Tibial nerve (tissue), 4 donors: ENCODE data around the gene KLHDC3. TPM values are rescaled to one million over a fixed set of nuclear protein-coding genes. Genes with fewer than 3 reads are reported as not detected.

Experiments
- DNase-seq, 2 donors: peaks; one replicate each; pipeline ENCODE4 v3.0.0-alpha.2; 2019; ENCODE audit warnings: low spot score in 2 of 2
- H3K27ac ChIP-seq, 4 donors: fragments of 200-600 bp; sonication (generic) in 3 of 4; one replicate each; pipeline ENCODE4 v1.5.1; 2017 to 2019; ENCODE audit warnings: mild to moderate bottlenecking in 1 of 4
- H3K27me3 ChIP-seq, 2 donors: fragments of 200-600 bp; sonication (generic) in 1 of 2; one replicate each; pipeline versions ENCODE4 v1.5.1 to v1.6.0; 2017 to 2019
- H3K36me3 ChIP-seq, 3 donors: fragments of 200-600 bp; sonication (generic); one replicate each; pipeline ENCODE4 v1.5.1; 2018 to 2019
- H3K4me1 ChIP-seq, 4 donors: fragments of 200-600 bp; sonication (generic) in 3 of 4; one replicate each; pipeline ENCODE4 v1.5.1; 2017 to 2019
- H3K4me3 ChIP-seq, 4 donors: fragments of 200-600 bp; sonication (generic) in 3 of 4; one replicate each; pipeline ENCODE4 v1.5.1; 2017 to 2019; ENCODE audit warnings: mild to moderate bottlenecking in 1 of 4, moderate library complexity in 1 of 4
- H3K9me3 ChIP-seq, 4 donors: fragments of 200-600 bp; sonication (generic) in 3 of 4; one replicate each; pipeline ENCODE4 v1.5.1; 2017 to 2019
- CTCF ChIP-seq, 5 experiments: fragments of 200-600 bp in 3 of 5; fragments of 450-650 bp in 2 of 5; sonication (generic) in 3 of 5; IDR thresholded peaks; one replicate each; pipeline ENCODE4 v1.5.1; 2016 to 2019; ENCODE audit warnings: antibody characterized with exemption in 5 of 5, mild to moderate bottlenecking in 3 of 5, moderate library complexity in 2 of 5
- EP300 ChIP-seq, 2 donors: sonication (generic); formaldehyde crosslinking; IDR thresholded peaks; one replicate each; pipeline ENCODE4 v1.6.1; 2017; ENCODE audit warnings: antibody characterized with exemption in 2 of 2, mild to moderate bottlenecking in 1 of 2
- POLR2A ChIP-seq, 2 donors: fragments of 450-650 bp; IDR thresholded peaks; one replicate each; pipeline ENCODE4 v1.6.1; 2017; ENCODE audit warnings: antibody characterized with exemption in 2 of 2, mild to moderate bottlenecking in 2 of 2, moderate library complexity in 2 of 2
- WGBS, 2 donors: methylation state at CpG; one replicate each; pipeline ENCODE4 v1.1.5; 2018; 5-methylcytosine and 5-hydroxymethylcytosine counted together
- total RNA-seq, 4 donors: library from RNA; depleted of rRNA; stranded (reverse); fragments of >200 nt; gene quantifications; one replicate each; pipeline ENCODE4 v1.1.0, GENCODE V29; 2016

The KLHDC3 gene
- total RNA-seq, 4 donors from 2014 or later = 74.1 to 98.3 (median 86.5) TPM

DNA sequence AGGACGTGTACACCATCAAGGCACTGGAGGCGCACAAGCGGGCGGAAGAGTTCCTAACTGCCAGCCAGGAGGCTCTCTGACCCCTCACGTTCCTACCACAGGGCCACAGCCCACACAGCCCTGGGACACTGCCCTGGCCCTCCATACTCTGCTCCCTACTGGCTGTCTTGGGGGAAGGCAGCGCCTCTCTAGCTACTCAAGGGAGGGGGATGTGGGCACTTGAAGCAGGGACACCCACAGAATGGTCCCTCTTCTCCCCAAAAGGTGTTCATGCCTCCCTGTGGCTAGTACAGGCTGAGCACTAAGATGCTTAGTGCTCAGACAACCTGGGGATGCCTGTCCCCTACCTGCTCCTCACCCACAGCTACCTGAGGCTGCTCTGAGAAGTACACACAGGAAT is 2.8 kb upstream of the KLHDC3 start:
- TF ChIP-seq CTCF (IDR thresholded peaks at IDR 0.05) (no peak), POLR2A (IDR thresholded peaks at IDR 0.05) (no peak), EP300 (IDR thresholded peaks at IDR 0.05) (no peak)
- WGBS, 2 donors = 66 to 69% methylated on average over 5 to 6 of the region's 6 CpGs
- Histone ChIP-seq H3K4me3 (no peak overlapping the region), H3K27ac (no peak overlapping the region), H3K9me3 (no peaks in the 10 kb centered on the region), H3K27me3 (no peaks in the 10 kb centered on the region), H3K36me3 (peaks cover 0 to 64% (median 8%) of the 10 kb centered on the region in 3 donors), H3K4me1 (peaks cover 5 to 40% (median 15%) of the 10 kb centered on the region in 4 donors)
- no peak for DNase-seq

DNA sequence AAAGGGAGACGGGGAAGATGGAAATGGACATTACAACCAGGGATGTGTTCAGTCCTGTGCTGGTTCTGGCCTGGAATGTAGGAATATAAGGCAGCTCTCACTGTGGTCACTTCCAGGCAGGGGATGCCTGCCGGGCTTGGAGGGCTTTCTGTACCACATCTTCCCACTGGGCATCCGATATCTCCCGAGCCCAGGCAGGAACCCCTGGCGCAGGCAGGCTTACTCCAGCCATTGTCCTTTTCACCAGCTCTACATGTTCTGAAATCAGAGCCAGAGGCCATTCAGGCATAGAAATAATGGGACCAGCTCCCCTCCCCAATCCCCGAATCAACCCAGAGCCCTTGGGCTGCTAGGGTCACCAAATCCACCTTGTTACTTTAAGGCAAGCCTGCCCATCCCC is 1.7 kb upstream of the KLHDC3 start:
- Histone ChIP-seq H3K36me3 (peaks cover 0 to 58% (median 8%) of the 10 kb centered on the region in 3 donors), H3K27me3 (no peaks in the 10 kb centered on the region), H3K4me1 (peaks cover 5 to 52% (median 19%) of the 10 kb centered on the region in 4 donors), H3K9me3 (no peaks in the 10 kb centered on the region), H3K4me3 (no peak overlapping the region), H3K27ac (no peak overlapping the region)
- WGBS, 2 donors = 83 to 84% methylated on average over 6 of the region's 6 CpGs
- DNase-seq = no peak
- TF ChIP-seq EP300 (IDR thresholded peaks at IDR 0.05) (no peak), CTCF (IDR thresholded peaks at IDR 0.05) (no peak), POLR2A (IDR thresholded peaks at IDR 0.05) (no peak)

DNA sequence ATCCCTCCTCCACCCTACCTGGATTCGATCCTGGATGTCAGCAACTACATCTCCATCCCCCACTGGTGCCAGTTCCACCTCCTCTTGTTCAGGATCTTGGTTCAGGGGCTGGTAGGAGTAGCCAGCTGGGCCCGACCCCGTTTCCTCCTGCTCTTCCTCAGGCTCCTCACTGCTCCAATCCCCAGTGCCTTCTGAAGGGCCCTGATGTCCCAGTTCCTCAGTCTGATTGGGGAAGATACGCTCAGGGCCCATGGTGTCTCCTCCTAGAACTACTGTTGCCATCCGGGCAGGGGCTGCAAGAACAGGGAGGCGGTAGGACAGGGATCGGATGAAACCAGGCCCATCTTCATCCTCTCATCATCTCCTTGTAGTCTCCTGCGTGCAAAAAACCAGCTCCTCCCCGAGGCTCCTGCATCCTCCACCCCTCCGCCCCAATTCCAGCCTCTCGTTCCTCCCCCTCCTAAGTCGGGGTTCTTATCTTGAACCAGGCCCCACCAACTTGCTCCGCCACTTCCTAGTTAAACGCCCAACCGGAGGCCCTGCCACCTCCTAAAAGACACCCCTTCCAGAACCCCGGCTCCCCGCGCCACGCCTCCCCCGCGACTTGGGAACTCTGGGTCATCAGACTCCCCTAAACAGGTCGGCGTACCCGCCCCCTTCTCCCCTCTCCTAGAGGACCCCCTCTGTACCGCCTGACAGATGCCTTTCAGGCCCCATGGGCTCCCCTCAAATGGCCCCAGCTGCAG is 779 bp upstream of the KLHDC3 start:
- Histone ChIP-seq H3K9me3 (no peaks in the 10 kb centered on the region), H3K4me3 (peak overlapping the region; percentile 62 to 80 (median 78)), H3K27ac (peak overlapping the region; percentile 69 to 89 (median 79)), H3K27me3 (no peaks in the 10 kb centered on the region), H3K4me1 (peaks cover 5 to 56% (median 19%) of the 10 kb centered on the region in 4 donors), H3K36me3 (peaks cover 0 to 58% (median 8%) of the 10 kb centered on the region in 3 donors)
- 2 to 3% methylated on average over 21 to 25 of the region's 25 CpGs for WGBS, 2 donors
- DNase-seq = no peak
- TF ChIP-seq CTCF (IDR thresholded peaks at IDR 0.05) (no peak), POLR2A (IDR thresholded peaks at IDR 0.05) (no peak), EP300 (IDR thresholded peaks at IDR 0.05) (no peak)

- Histone ChIP-seq H3K4me1 (peaks cover 5 to 58% (median 19%) of the 10 kb centered on the region in 4 donors), H3K9me3 (no peaks in the 10 kb centered on the region), H3K27me3 (no peaks in the 10 kb centered on the region), H3K36me3 (peaks cover 0 to 58% (median 7%) of the 10 kb centered on the region in 3 donors), H3K4me3 (peak overlapping the region; percentile 76 to 86 (median 80)), H3K27ac (peak overlapping the region; percentile 16 to 89 (median 84))
- TF ChIP-seq CTCF (IDR thresholded peaks at IDR 0.05) = no peak
- TF ChIP-seq POLR2A (IDR thresholded peaks at IDR 0.05) = no peak
- no peak for TF ChIP-seq EP300 (IDR thresholded peaks at IDR 0.05)
- WGBS, 2 donors = 0 to 1% methylated on average over 7 of the region's 7 CpGs
- no peak for DNase-seq
Measured at GRCh38 chr6:43014434-43014909, 423 bp downstream of the KLHDC3 start.
